ENCODE measurements around the gene CACNA2D4. TPM values are rescaled to one million over a fixed set of nuclear protein-coding genes. Genes with fewer than 3 reads are reported as not detected.

CACNA2D4 gene
- total RNA-seq, 3 donors from 2014 or later, result 3.9 to 9.3 (median 4.8) TPM

DNA sequence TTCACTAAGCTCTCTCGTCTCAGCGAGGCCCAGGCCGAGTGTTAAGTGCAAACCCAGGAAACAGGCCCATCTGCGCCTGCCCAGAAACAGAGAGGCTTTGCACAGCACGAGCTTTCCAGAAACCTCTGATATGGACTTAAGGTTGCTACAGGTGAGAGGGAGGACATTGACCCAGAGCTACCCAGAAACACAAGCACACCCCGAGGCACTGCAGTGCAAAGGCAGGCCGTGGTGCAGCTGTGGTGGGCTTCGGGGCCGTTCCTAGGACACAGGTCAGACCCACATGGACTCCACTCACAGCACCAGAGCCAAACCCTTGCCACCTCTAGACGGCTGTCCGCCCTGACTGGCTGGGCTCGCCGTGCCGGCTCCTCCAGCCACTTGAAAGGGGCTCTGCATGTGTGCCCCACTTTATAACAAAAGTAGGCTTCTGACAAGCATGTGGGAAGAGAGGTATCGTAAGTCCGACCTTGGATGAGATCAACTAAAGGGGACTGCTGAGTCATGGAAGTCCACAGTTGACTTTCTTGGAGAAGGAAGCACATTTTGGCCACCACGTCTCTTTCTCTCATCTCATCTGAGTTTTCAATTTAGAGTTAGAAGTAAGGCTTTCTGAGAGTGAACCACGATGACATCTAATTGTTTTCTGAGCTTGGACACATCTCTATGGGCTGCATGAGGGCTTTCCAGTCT is 38.2 kb downstream of the CACNA2D4 start:
- TF ChIP-seq, protein P1, sequence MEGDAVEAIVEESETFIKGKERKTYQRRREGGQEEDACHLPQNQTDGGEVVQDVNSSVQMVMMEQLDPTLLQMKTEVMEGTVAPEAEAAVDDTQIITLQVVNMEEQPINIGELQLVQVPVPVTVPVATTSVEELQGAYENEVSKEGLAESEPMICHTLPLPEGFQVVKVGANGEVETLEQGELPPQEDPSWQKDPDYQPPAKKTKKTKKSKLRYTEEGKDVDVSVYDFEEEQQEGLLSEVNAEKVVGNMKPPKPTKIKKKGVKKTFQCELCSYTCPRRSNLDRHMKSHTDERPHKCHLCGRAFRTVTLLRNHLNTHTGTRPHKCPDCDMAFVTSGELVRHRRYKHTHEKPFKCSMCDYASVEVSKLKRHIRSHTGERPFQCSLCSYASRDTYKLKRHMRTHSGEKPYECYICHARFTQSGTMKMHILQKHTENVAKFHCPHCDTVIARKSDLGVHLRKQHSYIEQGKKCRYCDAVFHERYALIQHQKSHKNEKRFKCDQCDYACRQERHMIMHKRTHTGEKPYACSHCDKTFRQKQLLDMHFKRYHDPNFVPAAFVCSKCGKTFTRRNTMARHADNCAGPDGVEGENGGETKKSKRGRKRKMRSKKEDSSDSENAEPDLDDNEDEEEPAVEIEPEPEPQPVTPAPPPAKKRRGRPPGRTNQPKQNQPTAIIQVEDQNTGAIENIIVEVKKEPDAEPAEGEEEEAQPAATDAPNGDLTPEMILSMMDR (IDR thresholded peaks at IDR 0.05), result no peak
- Histone ChIP-seq H3K4me3 (no peak overlapping the region), H3K9me3 (no peaks in the 10 kb centered on the region), H3K36me3 (ENCODE audit: low read depth) (no peaks in the 10 kb centered on the region), H3K4me1 (ENCODE audit: low read depth) (no peaks in the 10 kb centered on the region)
- intact Hi-C loops (cut with DNase I, micrococcal nuclease), result no loop called here
- ATAC-seq (no peak), DNase-seq (no peak)

DNA sequence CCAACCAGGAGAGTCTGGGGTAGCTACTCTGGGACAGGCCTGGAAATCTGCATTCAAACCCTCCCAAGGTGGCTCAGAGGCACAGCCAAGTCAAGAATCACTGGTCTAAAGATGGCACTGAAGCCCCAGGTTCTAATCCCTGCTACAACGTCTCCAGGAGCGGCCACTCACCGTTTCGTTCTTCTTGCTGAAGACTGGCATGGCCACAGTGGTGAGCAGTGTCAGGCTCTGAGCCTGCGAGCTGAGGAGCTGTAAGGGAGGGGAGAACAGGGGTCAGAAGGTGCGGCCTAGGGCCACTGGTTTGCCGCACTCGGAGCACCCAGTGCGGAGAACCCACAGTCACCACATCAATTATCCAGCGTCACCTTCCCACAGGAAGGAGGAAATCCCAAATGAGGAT is 38.8 kb downstream of the CACNA2D4 start:
- TF ChIP-seq, protein P1 (IDR thresholded peaks at IDR 0.05), result no peak
- no peak overlapping the region for H3K4me3 ChIP-seq
- H3K9me3 ChIP-seq, result no peaks in the 10 kb centered on the region
- intact Hi-C loops (cut with DNase I, micrococcal nuclease), result no loop called here
- no peak for ATAC-seq
- no peaks in the 10 kb centered on the region for H3K4me1 ChIP-seq (ENCODE audit: low read depth)
- H3K36me3 ChIP-seq (ENCODE audit: low read depth), result no peaks in the 10 kb centered on the region
- DNase-seq, result no peak

DNA sequence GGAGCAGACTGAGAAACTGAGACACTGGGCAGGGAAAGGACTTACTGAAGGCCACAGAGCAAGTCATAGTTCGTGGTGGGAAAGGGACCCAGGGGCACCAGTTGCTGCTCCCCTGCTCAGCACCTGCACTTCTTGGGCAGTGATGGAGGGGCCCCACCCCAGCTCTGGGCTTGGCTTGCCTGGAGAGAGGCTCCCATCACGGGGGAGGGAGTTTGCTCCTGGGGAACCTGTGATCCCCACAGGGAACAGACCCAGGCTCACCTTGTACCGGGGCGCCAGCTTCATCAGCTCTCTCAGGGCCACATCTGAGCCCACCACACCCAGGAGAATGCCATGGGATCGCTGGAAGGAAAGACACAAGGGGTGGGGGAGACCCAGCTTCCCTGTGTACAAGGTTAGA is 39.8 kb downstream of the CACNA2D4 start:
- intact Hi-C loops (cut with DNase I, micrococcal nuclease), result no loop called here
- Histone ChIP-seq H3K4me1 (ENCODE audit: low read depth) (no peaks in the 10 kb centered on the region), H3K36me3 (ENCODE audit: low read depth) (no peaks in the 10 kb centered on the region), H3K9me3 (no peaks in the 10 kb centered on the region), H3K4me3 (no peak overlapping the region)
- TF ChIP-seq, protein P1 (IDR thresholded peaks at IDR 0.05), result no peak
- ATAC-seq, result no peak
- no peak for DNase-seq

DNA sequence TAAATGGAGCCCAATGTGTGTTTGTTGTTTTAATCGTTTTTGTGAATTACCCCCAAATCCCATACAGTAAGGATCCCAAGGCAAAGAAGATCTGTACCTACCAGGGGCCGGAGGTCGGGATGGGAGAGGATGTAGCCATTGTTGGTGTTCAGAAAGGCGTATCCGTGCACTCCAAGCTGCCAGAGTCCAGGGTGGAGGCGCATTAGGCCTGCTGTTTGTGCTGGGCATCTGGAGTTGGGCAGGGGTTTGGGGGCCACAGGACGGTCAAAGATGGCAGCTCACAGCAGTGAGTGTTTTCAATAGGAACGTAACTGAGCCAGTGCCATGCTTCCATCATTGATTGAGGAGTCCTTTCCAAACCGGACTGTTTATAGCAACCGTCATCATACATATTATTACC is 40.2 kb downstream of the CACNA2D4 start:
- intact Hi-C loops (cut with DNase I, micrococcal nuclease), result no loop called here
- TF ChIP-seq, protein P1 (IDR thresholded peaks at IDR 0.05), result no peak
- H3K36me3 ChIP-seq (ENCODE audit: low read depth), result no peaks in the 10 kb centered on the region

DNA sequence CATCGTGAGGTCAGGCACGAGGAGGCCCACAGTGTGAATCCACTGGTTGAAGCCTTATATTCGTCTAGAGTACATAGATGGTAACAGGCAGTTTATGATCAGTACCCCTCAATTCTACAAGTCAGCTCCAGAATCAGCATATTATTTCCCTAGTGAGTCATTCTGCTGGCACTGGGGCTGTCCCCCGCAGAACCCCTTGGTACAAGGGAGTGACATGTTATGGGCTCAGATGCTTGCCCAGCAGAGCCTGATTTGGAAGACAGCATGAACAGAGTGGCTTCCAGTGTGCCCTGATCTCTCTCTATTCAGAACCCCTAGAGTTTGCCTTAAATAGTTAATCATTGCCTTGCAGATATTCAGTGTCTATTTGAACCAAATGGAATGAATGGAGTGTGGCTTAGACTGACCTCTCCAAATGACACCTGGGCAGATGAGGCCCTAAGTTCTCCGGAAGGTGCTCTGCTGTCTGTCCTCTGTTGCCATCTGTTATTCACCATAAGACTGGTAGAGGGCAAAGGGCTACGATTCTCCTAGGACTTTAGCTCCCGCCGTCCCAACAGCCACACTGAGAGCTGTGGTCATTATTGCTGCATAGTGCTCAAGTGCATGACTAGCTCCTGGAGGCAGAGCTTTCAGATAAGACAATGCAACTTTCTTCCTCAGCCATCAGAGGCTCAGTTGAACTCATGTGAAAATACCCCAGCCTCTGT is 41.1 kb downstream of the CACNA2D4 start:
- ATAC-seq (no peak), DNase-seq (no peak)
- H3K9me3 ChIP-seq, result no peaks in the 10 kb centered on the region
- TF ChIP-seq, protein P1 (IDR thresholded peaks at IDR 0.05), result no peak
- no peak overlapping the region for H3K4me3 ChIP-seq
- H3K36me3 ChIP-seq (ENCODE audit: low read depth), result no peaks in the 10 kb centered on the region
- intact Hi-C loops (cut with DNase I, micrococcal nuclease), result no loop called here
- no peaks in the 10 kb centered on the region for H3K4me1 ChIP-seq (ENCODE audit: low read depth)

More for the DNA sequence above, 40.2 kb downstream of the CACNA2D4 start:
- DNase-seq (no peak), ATAC-seq (no peak)
- Histone ChIP-seq H3K9me3 (no peaks in the 10 kb centered on the region), H3K4me3 (no peak overlapping the region), H3K4me1 (ENCODE audit: low read depth) (no peaks in the 10 kb centered on the region)
